NCI-H1092 (cell line): ENCODE measurements around the gene SPTBN5.

Experiments
- DNase-seq: peaks from one replicate; lab custom pipeline; 2025; lab: John Stamatoyannopoulos, UW

SPTBN5 gene

GRCh38 chr15:41893422-41894250 lies at the start of gene SPTBN5:
SPTBN5 (minus strand) TSS chr15:41894053; CDS start chr15:41893497, 556 bp downstream.
- no peak for DNase-seq

- no peak for DNase-seq
These were observed 49.0 kb upstream of the SPTBN5 start for GRCh38 chr15:41942886-41943285.

GRCh38 chr15:41941644-41942415 lies 48.0 kb upstream of the SPTBN5 start:
- no peak for DNase-seq

- no peak for DNase-seq
These were observed 46.6 kb upstream of the SPTBN5 start for GRCh38 chr15:41940441-41940857.

- DNase-seq: no peak
These were observed 46.1 kb upstream of the SPTBN5 start for GRCh38 chr15:41939986-41940385.

- DNase-seq: no peak
These were observed 43.7 kb upstream of the SPTBN5 start for GRCh38 chr15:41937568-41937923.

- no peak for DNase-seq
These were observed 43.1 kb upstream of the SPTBN5 start for GRCh38 chr15:41936649-41937567.

GRCh38 chr15:41936155-41936554 lies 42.3 kb upstream of the SPTBN5 start:
- no peak for DNase-seq

- DNase-seq: no peak
These were observed 41.7 kb upstream of the SPTBN5 start for GRCh38 chr15:41935566-41936020.

- no peak for DNase-seq
These were observed 41.0 kb upstream of the SPTBN5 start for GRCh38 chr15:41934843-41935242.

GRCh38 chr15:41933771-41934170 lies 39.9 kb upstream of the SPTBN5 start:
- DNase-seq: no peak

- no peak for DNase-seq
These were observed 39.5 kb upstream of the SPTBN5 start for GRCh38 chr15:41933326-41933725.

GRCh38 chr15:41932511-41933289 lies 38.8 kb upstream of the SPTBN5 start:
- DNase-seq: no peak

GRCh38 chr15:41932101-41932500 lies 38.2 kb upstream of the SPTBN5 start:
- DNase-seq: no peak

GRCh38 chr15:41930867-41931222 lies 37.0 kb upstream of the SPTBN5 start:
- no peak for DNase-seq

- DNase-seq: no peak
These were observed 36.5 kb upstream of the SPTBN5 start for GRCh38 chr15:41930221-41930866.

GRCh38 chr15:41928637-41929620 lies 35.1 kb upstream of the SPTBN5 start:
- no peak for DNase-seq

GRCh38 chr15:41928100-41928499 lies 34.2 kb upstream of the SPTBN5 start:
- no peak for DNase-seq

- DNase-seq: no peak
These were observed 33.7 kb upstream of the SPTBN5 start for GRCh38 chr15:41927536-41927935.
